ENCODE measurements around the gene TSPAN11.
"Not testable (repeated sequence)": the region's sequence is repeated elsewhere in the genome, so short reads cannot be mapped to it uniquely, and the experiment has no call there.

The TSPAN11 gene

DNA sequence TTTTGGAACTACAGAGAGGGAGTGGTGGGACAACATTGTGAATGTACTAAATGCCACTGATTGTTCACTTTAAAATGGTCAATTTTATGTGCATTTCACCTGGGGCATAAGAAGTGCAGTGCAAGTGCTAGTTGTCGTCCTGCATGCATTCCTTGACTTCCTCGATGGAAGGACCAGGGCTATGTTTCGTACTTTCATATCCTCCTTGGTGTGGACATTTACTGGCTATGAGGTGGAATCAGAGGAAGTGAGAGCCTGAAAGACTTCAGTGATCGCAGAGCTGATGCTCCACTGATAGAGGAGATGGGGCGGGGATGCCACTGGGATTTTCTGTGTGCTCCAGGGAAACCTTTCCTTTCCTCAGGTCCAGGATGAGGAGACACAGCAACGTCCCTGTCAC lies 93.0 kb downstream of the TSPAN11 start:
- no peak for DNase-seq (ENCODE audit: low read depth)

DNA sequence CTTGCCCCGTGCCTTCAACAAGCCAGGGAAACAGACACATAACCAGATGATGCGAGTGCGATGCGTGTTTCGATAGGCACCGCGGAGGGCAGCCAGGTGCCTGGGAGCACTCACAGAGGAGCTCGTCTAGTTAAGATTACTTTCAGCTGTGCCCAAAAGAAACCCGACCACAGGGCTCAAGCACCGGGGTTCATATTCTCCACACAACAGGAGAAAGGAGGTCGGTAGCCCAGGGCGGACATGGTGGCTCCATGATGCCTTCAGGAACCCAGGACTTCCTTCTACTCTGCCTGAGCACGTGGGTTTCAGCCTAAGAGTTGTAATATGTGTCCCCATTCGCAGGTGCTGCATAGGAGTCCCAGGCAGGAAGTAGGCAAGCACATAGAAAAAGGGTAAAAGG lies 93.4 kb downstream of the TSPAN11 start:
- no peak for DNase-seq (ENCODE audit: low read depth)

DNA sequence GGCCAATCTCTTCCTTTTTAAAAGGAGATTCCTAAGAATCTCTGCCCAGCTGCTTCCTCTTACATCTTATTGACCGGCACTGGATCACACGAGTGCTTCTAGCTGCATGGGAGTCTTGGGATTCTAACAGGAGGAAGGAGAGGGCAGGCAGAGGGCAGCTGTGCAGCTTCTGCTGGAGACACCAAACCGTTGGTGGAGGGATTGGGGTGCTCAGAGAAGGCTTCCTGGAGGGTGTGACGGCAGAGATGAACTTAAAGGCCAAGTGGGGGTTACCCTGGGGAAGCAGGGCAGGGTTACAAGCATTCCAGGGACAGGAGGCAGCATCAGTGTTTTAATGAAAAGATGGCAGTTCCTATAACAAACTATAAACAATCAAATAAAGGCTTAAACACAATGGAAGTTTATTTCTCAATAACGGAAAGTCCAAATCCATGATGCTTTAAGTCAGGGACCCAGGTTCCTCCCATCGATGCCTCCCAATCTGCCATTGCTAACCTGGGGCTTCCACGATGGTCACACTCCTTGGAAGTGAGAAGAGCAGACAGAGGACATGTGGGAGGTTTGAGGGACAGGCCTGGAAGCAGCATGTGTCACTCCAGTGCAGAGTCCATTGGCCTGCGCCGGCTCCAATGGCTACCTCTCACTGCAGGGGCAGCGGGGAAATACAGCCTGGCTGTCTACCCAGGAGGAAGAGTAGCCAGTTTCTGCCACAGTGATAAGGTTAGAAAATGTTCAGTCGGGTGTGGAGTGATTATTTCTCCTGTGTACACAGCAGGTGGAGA lies 94.0 kb downstream of the TSPAN11 start:
- DNase-seq (ENCODE audit: low read depth) = no peak

DNA sequence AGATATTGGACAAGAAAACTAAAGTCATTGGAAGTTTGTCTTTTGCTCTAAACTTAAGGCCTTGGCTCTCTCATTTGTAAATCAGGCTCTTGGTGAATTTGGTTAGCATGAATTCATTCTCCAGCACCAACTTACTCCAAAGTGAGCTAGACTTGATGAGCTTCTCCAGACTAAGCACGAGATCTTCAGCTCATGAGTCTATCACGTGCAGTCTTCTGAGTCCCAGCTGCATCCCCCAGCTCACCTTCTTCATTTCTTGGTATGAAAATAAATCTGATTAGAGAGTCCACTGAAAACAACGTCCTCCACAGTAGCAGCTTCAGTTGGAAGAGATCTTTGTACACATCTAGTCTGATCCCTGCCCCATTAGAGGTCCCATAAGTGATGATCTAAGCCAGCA lies 94.6 kb downstream of the TSPAN11 start:
- DNase-seq (ENCODE audit: low read depth) = no peak

DNA sequence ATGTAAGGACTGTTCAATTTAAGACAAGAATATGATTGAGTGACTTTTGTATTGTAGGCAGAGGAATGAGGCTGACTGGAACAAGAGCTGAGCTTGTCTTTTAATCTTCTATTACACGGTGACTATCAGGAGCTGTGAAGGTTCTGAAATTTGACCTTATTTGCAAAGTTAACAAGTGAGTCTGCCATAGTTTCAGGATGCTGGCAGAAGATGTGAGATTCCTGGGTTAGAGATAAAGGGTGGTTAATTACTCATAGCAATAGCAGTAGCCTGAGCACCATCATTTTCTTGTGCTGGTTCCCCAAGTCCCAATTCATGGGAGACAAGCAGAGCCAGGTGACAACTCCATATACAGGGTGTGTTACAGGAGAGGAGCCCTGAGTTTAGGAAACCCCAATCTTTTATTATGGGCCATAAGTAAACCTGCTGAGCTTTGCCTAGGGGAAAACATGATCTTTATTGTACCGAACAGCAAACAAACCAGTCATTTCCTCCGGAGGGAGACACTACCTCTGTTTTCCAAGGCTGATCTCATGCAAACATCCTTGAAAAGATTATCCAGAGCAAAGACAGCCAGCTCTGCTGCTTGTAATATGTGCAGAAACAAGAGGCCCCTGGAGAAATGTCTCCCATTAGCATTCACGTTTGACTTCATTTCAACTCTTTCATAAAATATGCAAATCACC lies 95.4 kb downstream of the TSPAN11 start:
- no peak for DNase-seq (ENCODE audit: low read depth)

DNA sequence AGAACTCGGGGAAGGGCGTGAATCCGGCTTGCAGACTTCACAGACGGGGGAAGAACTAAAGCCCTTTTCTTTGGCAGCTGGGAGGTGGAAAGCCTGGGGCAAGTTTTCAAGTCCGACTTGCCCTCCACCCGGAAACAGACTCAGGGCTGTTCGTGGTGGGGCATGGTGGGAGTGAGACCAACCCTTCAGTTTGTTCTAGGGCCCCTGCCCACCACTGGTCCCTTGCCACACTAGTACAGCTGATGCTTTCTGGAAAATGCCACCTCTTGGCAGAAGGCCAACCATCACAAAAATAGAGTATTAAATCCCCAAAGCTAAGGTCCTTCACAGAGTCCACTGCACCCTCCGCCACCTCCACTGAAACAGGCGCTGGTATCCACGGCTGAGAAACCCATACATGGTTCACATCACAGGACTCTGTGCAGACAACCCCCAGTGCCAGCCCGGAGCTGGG lies 96.8 kb downstream of the TSPAN11 start:
- no peak for DNase-seq (ENCODE audit: low read depth)

DNA sequence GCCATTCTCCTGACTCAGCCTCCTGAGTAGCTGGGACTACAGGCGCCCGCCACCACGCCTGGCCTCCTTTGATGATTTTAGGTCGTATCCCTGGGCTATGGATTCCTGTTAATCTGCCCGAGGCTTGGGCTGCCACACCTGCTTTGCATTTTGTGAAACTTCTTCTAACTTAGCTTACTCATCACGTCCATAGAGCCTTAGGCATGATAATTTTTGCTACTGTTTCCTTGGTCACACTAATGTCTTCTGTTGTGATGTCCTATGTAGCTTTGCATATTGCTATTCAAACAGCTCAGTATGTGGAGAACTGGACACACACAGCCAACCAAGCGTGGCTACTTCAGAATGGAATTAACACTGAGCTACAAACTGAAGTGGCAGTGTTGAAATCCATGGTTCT lies 99.7 kb downstream of the TSPAN11 start:
- no peak for DNase-seq (ENCODE audit: low read depth)

DNA sequence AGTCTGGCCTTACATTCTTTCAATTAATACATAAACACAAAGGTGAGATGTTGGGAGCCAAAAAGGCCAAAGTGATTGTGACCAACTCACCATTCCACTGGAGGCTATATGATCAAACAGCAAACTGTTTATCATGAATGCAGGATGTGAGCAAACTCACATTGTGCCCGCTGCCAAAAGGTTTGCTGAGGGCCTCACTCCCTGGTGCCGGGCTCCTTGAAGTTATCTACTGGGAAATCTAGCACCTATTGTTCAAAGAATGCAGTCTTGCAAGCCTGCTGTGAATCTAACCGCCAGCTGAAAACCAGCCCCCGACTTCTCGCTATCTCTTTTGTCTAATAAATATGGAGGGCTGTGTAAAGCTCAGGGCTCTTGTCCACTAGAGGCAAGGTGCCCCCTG lies 100.5 kb downstream of the TSPAN11 start:
- DNase-seq (ENCODE audit: low read depth) = not testable (repeated sequence)

DNA sequence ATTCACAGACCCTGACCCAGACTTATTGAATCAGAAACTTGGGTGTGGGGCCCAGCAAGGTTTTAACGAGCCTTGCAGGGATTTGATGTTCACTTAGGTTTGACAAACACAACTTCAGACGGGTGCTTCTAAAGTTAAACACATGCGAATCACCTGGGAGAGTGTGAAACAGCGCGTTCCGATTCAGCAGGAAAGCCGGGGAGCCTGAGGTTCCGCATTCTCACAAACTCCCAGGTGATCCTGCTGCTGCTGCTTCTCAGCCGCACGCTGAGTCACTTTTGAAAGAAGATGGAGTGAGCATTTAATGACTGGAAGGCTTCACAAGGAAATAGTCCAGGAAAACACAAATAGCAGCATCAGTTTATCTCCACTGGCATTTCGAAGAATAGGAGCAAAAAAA lies 102.9 kb downstream of the TSPAN11 start:
- DNase-seq (ENCODE audit: low read depth) = no peak

DNA sequence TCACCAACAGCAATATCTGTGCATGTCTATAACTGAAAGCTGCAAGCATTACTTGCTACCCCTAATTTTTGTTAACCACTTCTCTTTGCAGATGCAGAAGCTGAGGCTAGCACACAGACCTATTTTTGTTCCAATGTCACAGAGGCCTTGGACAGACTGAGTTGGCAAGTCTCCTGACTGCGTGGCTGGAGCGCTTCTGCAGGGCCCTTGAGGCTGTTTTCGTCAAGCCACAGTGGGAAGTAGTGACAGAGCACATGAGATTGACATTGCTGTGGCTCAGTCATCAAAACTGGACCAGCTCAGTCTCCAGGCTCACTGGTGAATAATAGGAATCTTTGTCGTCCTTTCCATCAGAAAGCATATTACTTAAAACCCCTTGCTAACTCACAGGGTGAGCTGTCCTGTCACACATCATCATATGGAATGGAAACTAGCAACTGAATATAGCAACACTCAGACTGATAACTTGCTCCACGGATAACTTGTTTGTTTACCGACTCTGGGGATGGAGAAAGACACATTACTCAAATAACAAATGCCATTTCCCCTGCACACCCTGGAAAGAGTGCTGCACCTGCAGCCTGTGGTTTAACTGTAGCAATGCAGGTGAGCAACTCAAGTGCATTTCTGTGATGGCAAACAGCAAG lies 103.5 kb downstream of the TSPAN11 start:
- no peak for DNase-seq (ENCODE audit: low read depth)

DNA sequence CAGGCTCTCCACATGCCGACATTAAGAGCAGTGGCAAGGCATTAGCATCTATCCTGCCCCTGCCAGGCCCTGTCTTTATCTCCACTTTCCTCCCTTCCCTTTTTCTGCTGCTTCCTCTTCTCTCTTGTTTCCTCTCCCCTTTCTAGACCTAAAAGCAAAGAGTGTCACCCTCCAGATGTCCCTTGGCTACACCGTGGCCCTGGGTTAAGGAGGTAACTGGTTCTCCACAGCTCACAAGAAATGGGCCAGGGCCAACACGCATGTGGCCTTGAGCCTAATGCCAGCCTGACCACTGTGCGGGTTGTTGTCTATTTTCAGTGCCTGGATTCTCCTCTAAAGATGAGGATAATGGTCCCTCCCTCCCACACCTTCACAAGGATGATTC lies 105.4 kb downstream of the TSPAN11 start:
- no peak for DNase-seq (ENCODE audit: low read depth)

DNA sequence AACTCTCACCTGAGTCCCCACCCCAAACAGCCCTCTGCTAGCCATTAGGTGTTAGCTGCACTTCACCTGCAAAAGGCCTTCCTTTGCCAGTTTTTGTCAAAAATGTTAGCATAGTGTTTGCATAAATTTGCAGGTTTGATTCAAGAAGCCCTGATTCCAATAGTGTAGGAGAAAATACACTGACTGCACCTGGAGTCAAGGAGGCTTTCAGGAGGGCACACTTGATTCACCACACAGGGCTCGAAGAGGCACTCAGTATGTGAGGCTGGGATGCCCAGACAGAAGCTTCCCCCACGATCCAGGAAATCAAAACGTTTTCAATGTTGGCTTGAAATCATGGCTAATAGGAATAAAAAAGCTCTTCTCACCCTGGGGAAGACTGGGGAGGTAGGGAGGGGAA lies 106.6 kb downstream of the TSPAN11 start:
- no peak for DNase-seq (ENCODE audit: low read depth)

DNA sequence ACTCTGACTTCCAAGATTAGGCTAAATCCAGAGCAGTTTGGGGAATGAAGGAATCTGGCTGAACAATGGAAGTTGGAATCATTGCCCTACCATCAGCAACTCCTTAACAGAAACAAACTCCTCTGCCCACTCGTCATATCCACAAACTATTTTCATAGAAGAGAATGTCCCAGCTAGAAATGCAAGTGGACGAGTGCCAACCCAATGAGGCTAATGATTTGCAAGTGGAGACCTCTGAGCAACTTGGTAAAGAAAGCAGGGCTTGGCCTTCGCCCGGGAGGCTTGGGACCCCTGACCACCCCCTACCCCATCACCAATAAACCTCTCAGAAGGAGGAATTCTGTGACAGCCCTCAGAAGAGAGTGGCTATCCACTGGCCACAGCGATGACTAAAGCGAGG lies 107.1 kb downstream of the TSPAN11 start:
- DNase-seq (ENCODE audit: low read depth) = no peak

DNA sequence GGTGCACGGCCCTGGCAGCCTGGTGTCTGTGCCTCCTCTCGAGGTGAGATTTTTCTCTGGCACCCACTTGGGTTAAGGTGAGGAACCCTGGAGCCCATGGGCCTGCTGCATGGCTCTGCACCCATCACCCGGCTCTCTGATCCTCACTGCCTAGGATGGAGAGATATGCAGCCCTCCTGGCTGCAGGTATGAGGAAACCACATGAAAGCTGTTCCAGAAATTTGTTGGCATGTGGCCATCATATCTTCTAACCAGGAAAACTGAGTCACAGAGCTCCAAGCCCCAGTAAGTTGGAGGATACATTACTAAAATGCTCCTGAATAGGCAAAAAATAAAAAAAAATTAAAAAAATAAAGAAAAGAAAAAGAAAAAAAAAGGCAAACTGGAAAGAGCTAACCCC lies 107.8 kb downstream of the TSPAN11 start:
- DNase-seq (ENCODE audit: low read depth) = no peak

DNA sequence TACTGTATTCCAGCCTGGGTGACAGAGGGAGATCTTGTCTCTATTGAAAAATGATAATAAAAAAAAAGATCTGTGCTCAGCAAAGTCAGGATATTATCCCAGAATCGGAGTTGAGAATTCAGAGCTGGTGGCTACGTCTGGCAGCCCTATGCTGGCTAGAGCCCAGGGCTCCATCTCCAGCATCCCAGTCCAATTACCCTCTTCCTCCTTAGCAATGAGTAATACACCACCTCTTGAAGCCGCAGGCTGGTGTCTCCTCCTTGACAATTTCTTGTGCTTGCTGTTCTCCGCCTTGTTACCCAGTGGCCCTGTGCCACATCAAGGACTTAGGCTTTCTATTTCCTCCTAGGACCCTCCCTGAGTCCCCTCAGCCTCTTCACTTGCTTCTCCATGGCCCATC lies 108.7 kb downstream of the TSPAN11 start:
- DNase-seq (ENCODE audit: low read depth) = no peak

DNA sequence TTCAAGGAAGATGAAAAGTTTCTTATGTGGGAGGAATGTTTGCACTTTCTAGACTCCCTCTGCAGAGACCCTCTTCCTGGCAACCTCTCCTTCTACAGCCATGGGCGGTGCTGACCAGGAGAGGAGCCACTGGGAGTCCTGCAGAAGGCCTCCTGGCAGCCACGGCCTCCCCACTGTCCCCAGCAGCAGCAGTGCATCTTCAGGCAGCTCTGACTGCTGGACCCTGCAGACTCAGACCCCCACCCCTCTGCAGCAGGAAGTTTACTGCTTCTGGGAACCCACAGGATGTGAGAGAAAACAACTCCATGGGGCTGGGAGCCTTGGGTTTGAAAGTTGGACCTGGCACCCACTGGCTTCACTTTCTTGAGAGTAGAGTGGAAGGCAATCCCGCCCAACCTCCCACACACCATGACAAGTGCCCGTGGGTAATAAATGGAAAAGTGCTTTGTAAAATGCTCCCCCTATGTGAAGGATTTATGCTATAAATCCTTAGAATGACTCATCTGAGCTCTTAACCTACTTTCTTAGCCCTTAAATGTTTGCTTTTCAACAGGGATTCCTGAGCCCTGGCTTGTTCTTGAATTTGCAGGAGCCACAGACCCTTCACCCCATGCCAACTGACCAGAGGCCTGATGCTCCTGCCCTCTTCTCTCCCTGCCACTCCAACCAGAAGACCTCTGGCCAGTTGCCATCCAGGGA lies 109.6 kb downstream of the TSPAN11 start:
- DNase-seq (ENCODE audit: low read depth) = no peak

DNA sequence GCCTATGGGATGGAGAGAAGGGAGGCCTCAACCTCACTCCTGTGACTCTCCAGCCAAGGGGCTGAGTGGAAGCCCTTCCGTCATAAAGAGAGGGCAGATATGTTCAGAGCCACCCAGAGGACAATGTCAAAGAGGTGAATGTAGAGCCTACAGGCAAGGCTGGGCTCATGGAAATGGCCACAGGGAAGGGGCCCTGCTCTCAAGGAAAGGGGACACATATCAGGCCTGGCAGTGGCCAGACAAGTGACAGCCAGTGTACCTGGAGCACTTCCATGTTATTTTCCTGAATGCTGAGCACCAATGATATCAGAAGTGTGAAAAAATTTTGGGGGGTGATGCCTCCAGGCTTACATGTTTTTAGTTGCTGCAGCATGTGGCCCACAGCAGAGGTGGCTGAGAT lies 110.5 kb downstream of the TSPAN11 start:
- no peak for DNase-seq (ENCODE audit: low read depth)

DNA sequence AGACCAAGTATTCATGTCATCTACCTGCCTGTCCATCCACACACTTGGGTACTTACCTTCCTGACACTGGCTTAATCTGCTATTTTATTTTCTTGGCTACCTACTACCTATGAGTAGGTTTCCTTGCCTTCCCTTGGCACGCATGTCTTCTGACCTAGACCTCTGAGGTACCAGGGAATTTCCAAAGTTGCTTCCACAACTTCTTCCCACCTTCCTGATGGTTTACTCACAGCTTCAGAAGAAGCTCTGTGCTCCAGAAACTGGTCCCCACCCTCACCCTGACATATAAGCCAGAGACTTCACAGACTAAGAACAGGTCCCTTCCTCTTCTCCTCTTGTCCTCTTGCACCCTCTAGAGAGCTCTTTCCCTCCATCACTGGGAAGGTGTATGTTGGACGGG lies 111.4 kb downstream of the TSPAN11 start:
- DNase-seq (ENCODE audit: low read depth) = no peak

DNA sequence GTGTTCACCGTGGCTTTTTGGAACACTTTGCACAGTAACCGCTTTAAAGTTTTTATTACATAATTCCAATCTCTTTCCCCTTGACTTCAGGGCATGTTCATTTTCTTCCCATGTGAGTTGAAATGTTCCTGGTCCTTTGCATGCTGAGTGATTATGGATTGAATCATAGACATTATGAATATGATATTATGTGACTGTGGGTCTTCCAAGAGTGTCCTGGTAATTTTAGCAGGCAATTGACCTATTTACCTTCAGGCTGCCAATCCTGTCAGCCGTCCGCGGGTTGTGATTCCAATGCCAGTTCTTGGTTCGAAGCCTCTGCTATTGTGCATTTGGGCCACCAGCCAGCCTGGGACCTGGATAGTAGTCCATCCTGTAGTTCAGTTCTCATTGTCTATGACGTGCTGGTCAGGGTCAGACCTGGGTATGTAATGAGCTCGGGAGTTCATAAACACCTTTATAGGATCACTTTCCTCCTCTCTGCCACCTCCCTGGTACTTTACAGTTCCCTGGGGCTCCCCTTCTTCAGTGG lies 114.6 kb downstream of the TSPAN11 start:
- no peak for DNase-seq (ENCODE audit: low read depth)
